Ammon's horn (tissue), 1 donor: ENCODE data around the gene IRS2.
"Not testable (repeated sequence)": the region's sequence is repeated elsewhere in the genome, so short reads cannot be mapped to it uniquely, and the experiment has no call there.

Experiments used
- DNase-seq: peaks from one replicate; pipeline ENCODE4 v3.0.0-alpha.2; 2016; ENCODE audit warnings: low spot score

Gene IRS2

GRCh38 chr13:109733550-109733949, 52.8 kb downstream of the IRS2 start:
- no peak for DNase-seq

GRCh38 chr13:109732470-109733170, 53.8 kb downstream of the IRS2 start:
- not testable (repeated sequence) for DNase-seq

GRCh38 chr13:109730812-109731335, 55.5 kb downstream of the IRS2 start:
- no peak for DNase-seq

GRCh38 chr13:109728791-109729731, 57.3 kb downstream of the IRS2 start:
- no peak for DNase-seq

- DNase-seq, result no peak
Measured at GRCh38 chr13:109728061-109728460, 58.3 kb downstream of the IRS2 start.

GRCh38 chr13:109727251-109727650, 59.1 kb downstream of the IRS2 start:
- no peak for DNase-seq

- no peak for DNase-seq
Measured at GRCh38 chr13:109725995-109726637, 60.3 kb downstream of the IRS2 start.

GRCh38 chr13:109725297-109725696, 61.1 kb downstream of the IRS2 start:
- DNase-seq, result no peak

- DNase-seq, result peak; percentile 70
Measured at GRCh38 chr13:109724603-109725002, 61.8 kb downstream of the IRS2 start.

GRCh38 chr13:109723046-109723445, 63.3 kb downstream of the IRS2 start:
- no peak for DNase-seq

- DNase-seq, result no peak
Measured at GRCh38 chr13:109722068-109722467, 64.3 kb downstream of the IRS2 start.

- no peak for DNase-seq
Measured at GRCh38 chr13:109720758-109721184, 65.6 kb downstream of the IRS2 start.

GRCh38 chr13:109719962-109720646, 66.3 kb downstream of the IRS2 start:
- no peak for DNase-seq

GRCh38 chr13:109718726-109719125, 67.7 kb downstream of the IRS2 start:
- no peak for DNase-seq

GRCh38 chr13:109717686-109718085, 68.7 kb downstream of the IRS2 start:
- DNase-seq, result no peak

- no peak for DNase-seq
Measured at GRCh38 chr13:109715902-109716301, 70.5 kb downstream of the IRS2 start.

- no peak for DNase-seq
Measured at GRCh38 chr13:109713681-109714080, 72.7 kb downstream of the IRS2 start.

GRCh38 chr13:109712124-109712722, 74.2 kb downstream of the IRS2 start:
- DNase-seq, result no peak

GRCh38 chr13:109707742-109708617, 78.4 kb downstream of the IRS2 start:
- no peak for DNase-seq

- DNase-seq, result no peak
Measured at GRCh38 chr13:109707044-109707741, 79.2 kb downstream of the IRS2 start.
